Measurements from ENCODE around the gene RPS21.

GRCh38 chr20:62378215-62378614 is 8.7 kb upstream of the RPS21 start:
- TF ChIP-seq EP300 (IDR thresholded peaks at IDR 0.05) = no peak
- TF ChIP-seq CTCF (IDR thresholded peaks at IDR 0.05) = no peak
- TF ChIP-seq POLR2A (IDR thresholded peaks at IDR 0.05) = no peak
